Inferior parietal cortex (tissue), 1 donor: ENCODE data around the gene PTPRN2.

Experiments used
- DNase-seq: peaks from one replicate; pipeline ENCODE4 v3.0.0-alpha.2; 2016; ENCODE audit errors: extremely low spot score

The PTPRN2 gene

GRCh38 chr7:158266817-158267741 lies 320.5 kb downstream of the PTPRN2 start:
- DNase-seq, result no peak

- DNase-seq, result no peak
Observed at GRCh38 chr7:158266426-158266816, 321.2 kb downstream of the PTPRN2 start.

- no peak for DNase-seq
Observed at GRCh38 chr7:158265743-158266080, 321.9 kb downstream of the PTPRN2 start.

- no peak for DNase-seq
Observed at GRCh38 chr7:158264881-158265742, 322.5 kb downstream of the PTPRN2 start.

- no peak for DNase-seq
Observed at GRCh38 chr7:158263964-158264748, 323.5 kb downstream of the PTPRN2 start.

- DNase-seq, result no peak
Observed at GRCh38 chr7:158263110-158263963, 324.3 kb downstream of the PTPRN2 start.

GRCh38 chr7:158262284-158263109 lies 325.1 kb downstream of the PTPRN2 start:
- DNase-seq, result no peak

- no peak for DNase-seq
Observed at GRCh38 chr7:158261362-158262235, 326.0 kb downstream of the PTPRN2 start.

GRCh38 chr7:158260567-158261361 lies 326.9 kb downstream of the PTPRN2 start:
- DNase-seq, result no peak

- DNase-seq, result no peak
Observed at GRCh38 chr7:158259671-158260418, 327.8 kb downstream of the PTPRN2 start.

GRCh38 chr7:158259141-158259540 lies 328.5 kb downstream of the PTPRN2 start:
- no peak for DNase-seq

- DNase-seq, result no peak
Observed at GRCh38 chr7:158258411-158259130, 329.1 kb downstream of the PTPRN2 start.

- DNase-seq, result no peak
Observed at GRCh38 chr7:158257516-158258410, 329.9 kb downstream of the PTPRN2 start.

GRCh38 chr7:158257001-158257400 lies 330.6 kb downstream of the PTPRN2 start:
- no peak for DNase-seq

GRCh38 chr7:158256091-158256816 lies 331.4 kb downstream of the PTPRN2 start:
- DNase-seq, result no peak
